Neuronal stem cell (in vitro differentiated cells): Measurements from ENCODE around the gene ARID4B.

ENCODE experiments used
- DNase-seq: peaks from one replicate; pipeline ENCODE4 v3.0.0-alpha.2; 2013; ENCODE audit warnings: low spot score
- H2AFZ ChIP-seq: one replicate; pipeline ENCODE4 v1.6.1; 2013; ENCODE audit warnings: mild to moderate bottlenecking, low read length, inconsistent platforms
- H2AK5ac ChIP-seq: 2 replicates; pipeline ENCODE4 v1.6.1; 2013; ENCODE audit warnings: low read depth, mild to moderate bottlenecking, inconsistent platforms, low read length, moderate library complexity, mixed read lengths
- H2BK120ac ChIP-seq: 2 replicates; pipeline ENCODE4 v1.6.1; 2013; ENCODE audit warnings: low read depth, mild to moderate bottlenecking, inconsistent platforms, low read length, moderate library complexity, mixed read lengths
- H2BK12ac ChIP-seq: one replicate; pipeline ENCODE4 v1.6.1; 2013; ENCODE audit warnings: low read length, inconsistent platforms
- H2BK15ac ChIP-seq: 2 replicates; pipeline ENCODE4 v1.6.1; 2013; ENCODE audit warnings: mild to moderate bottlenecking, low read length, inconsistent platforms, mixed read lengths
- H2BK5ac ChIP-seq: one replicate; pipeline ENCODE4 v1.6.1; 2013; ENCODE audit warnings: inconsistent platforms, mild to moderate bottlenecking, low read length, moderate library complexity
- H3K14ac ChIP-seq: one replicate; pipeline ENCODE4 v1.6.1; 2013; ENCODE audit warnings: low read length, inconsistent platforms
- H3K18ac ChIP-seq: 2 replicates; pipeline ENCODE4 v1.6.1; 2013; ENCODE audit warnings: low read length, inconsistent platforms
- H3K23ac ChIP-seq: 2 replicates; pipeline ENCODE4 v1.6.1; 2013; ENCODE audit warnings: low read depth, mild to moderate bottlenecking, mixed read lengths, low read length, inconsistent platforms; ENCODE audit not compliant: poor library complexity
- H3K27ac ChIP-seq: replicated peaks from 3 replicates; pipeline ENCODE4 v1.5.1; 2013; ENCODE audit warnings: low read length, inconsistent platforms
- H3K27me3 ChIP-seq, 3 experiments: 2 replicates each; pipeline ENCODE4 v1.6.1; 2013; ENCODE audit warnings: low read length in 3 of 3, mild to moderate bottlenecking in 2 of 3, inconsistent platforms in 1 of 3, low read depth in 1 of 3, mixed read lengths in 1 of 3, moderate library complexity in 1 of 3; ENCODE audit not compliant: control insufficient read depth in 3 of 3, insufficient read depth in 3 of 3
- H3K36me3 ChIP-seq, 2 donors: replicated peaks in 1 of 2; 2 replicates each; pipeline ENCODE4 v1.6.1; 2013; ENCODE audit warnings: low read length in 2 of 2; ENCODE audit not compliant: control insufficient read depth in 2 of 2, insufficient read depth in 2 of 2
- H3K4ac ChIP-seq: 2 replicates; pipeline ENCODE4 v1.6.1; 2013; ENCODE audit warnings: inconsistent platforms, mild to moderate bottlenecking, low read length, moderate library complexity
- H3K4me1 ChIP-seq, 2 donors: 1 replicate in 1 of 2; 2 replicates in 1 of 2; pipeline ENCODE4 v1.6.1; 2013; ENCODE audit warnings: low read length in 2 of 2, low read depth in 1 of 2; ENCODE audit not compliant: control insufficient read depth in 2 of 2, insufficient read depth in 1 of 2
- H3K4me2 ChIP-seq: one replicate; pipeline ENCODE4 v1.6.1; 2013; ENCODE audit warnings: mild to moderate bottlenecking, low read length, inconsistent platforms; ENCODE audit not compliant: insufficient read depth, poor library complexity, severe bottlenecking
- H3K4me3 ChIP-seq, 2 donors: 2 replicates each; pipeline ENCODE4 v1.5.1; 2013; ENCODE audit warnings: low read length in 2 of 2, mild to moderate bottlenecking in 2 of 2, inconsistent platforms in 1 of 2, moderate library complexity in 1 of 2
- H3K79me1 ChIP-seq: one replicate; pipeline ENCODE4 v1.6.1; 2013; ENCODE audit warnings: low read depth, mild to moderate bottlenecking, inconsistent platforms, low read length, moderate library complexity
- H3K9ac ChIP-seq: one replicate; pipeline ENCODE4 v1.6.1; 2013; ENCODE audit warnings: mild to moderate bottlenecking, low read depth, low read length, inconsistent platforms; ENCODE audit not compliant: poor library complexity
- H3K9me3 ChIP-seq, 2 donors: replicated peaks in 1 of 2; 2 replicates each; pipeline versions ENCODE3 to v1.6.1; 2013; ENCODE audit warnings: low read length in 2 of 2, mild to moderate bottlenecking in 2 of 2, inconsistent platforms in 1 of 2, low read depth in 1 of 2, mixed read lengths in 1 of 2, moderate library complexity in 1 of 2; ENCODE audit not compliant: control insufficient read depth in 2 of 2, insufficient read depth in 1 of 2
- H4K8ac ChIP-seq: one replicate; pipeline ENCODE4 v1.6.1; 2013; ENCODE audit warnings: low read depth, mild to moderate bottlenecking, inconsistent platforms, low read length, moderate library complexity
- H4K91ac ChIP-seq: one replicate; pipeline ENCODE4 v1.6.1; 2013; ENCODE audit warnings: low read length, low read depth, mild to moderate bottlenecking, inconsistent platforms; ENCODE audit not compliant: poor library complexity
- WGBS, 2 donors: extraction: QIAGEN DNeasy Blood & Tissue Kit; methylation state at CpG; one replicate each; pipeline ENCODE4 v1.1.7; 2013; ENCODE audit warnings: missing lambda C conversion rate in 2 of 2, mixed read lengths in 1 of 2; ENCODE audit not compliant: insufficient read length in 2 of 2, insufficient replicate concordance in 1 of 2; ENCODE audit errors: extremely low coverage in 2 of 2; 5-methylcytosine and 5-hydroxymethylcytosine counted together

Gene ARID4B

DNA sequence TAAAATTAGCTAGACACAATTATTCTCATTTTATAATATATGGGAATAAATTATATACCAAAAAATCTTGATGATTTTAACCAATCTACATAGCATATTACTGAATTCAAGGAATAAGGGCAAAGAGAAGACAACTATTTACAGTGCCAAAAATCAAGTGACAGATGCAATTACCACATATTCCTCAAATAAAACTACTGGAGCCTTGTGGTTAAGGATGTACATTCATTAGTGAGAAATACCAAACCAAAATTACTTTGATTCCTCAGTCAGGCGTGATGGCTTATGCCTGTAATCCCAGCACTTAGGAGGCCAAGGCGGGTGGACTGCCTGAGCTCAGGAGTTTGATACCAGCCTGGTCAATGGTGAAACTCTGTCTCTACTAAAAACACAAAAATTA, 98.1 kb downstream of the ARID4B start:
- no peak overlapping the region for H3K4me2 ChIP-seq
- H2BK120ac ChIP-seq: no peak overlapping the region
- H4K91ac ChIP-seq: no peak overlapping the region
- H3K27me3 ChIP-seq: no peaks in the 10 kb centered on the region
- H2BK15ac ChIP-seq: no peak overlapping the region
- WGBS, 2 donors: no CpG with 5 or more reads among the region's 2 CpGs
- H3K4ac ChIP-seq: no peak overlapping the region
- H2AFZ ChIP-seq: no peak overlapping the region
- H3K9ac ChIP-seq: no peak overlapping the region
- H3K36me3 ChIP-seq: peaks cover 9 to 92% of the 10 kb centered on the region in 2 donors
- H3K23ac ChIP-seq: no peak overlapping the region
- H4K8ac ChIP-seq: no peak overlapping the region
- no peak overlapping the region for H2BK5ac ChIP-seq
- DNase-seq: no peak
- H2BK12ac ChIP-seq: no peak overlapping the region
- no peak overlapping the region for H3K14ac ChIP-seq
- no peaks in the 10 kb centered on the region for H3K9me3 ChIP-seq
- no peak overlapping the region for H3K27ac ChIP-seq
- no peak overlapping the region for H3K18ac ChIP-seq
- no peaks in the 10 kb centered on the region for H3K4me1 ChIP-seq
- no peak overlapping the region for H2AK5ac ChIP-seq
- no peak overlapping the region for H3K4me3 ChIP-seq
- no peaks in the 10 kb centered on the region for H3K79me1 ChIP-seq

- H3K27ac ChIP-seq: no peak overlapping the region
- no CpG with 5 or more reads among the region's 1 CpG for WGBS, 2 donors
- no peak overlapping the region for H4K91ac ChIP-seq
- no peak overlapping the region for H3K4ac ChIP-seq
- DNase-seq: no peak
- no peak overlapping the region for H3K14ac ChIP-seq
- no peak overlapping the region for H3K9ac ChIP-seq
- no peaks in the 10 kb centered on the region for H3K4me1 ChIP-seq
- H3K4me2 ChIP-seq: no peak overlapping the region
- no peak overlapping the region for H3K23ac ChIP-seq
- no peak overlapping the region for H4K8ac ChIP-seq
- H2BK5ac ChIP-seq: no peak overlapping the region
- H3K36me3 ChIP-seq: peaks cover 14 to 92% of the 10 kb centered on the region in 2 donors
- H2BK120ac ChIP-seq: no peak overlapping the region
- no peak overlapping the region for H2BK12ac ChIP-seq
- H3K27me3 ChIP-seq: no peaks in the 10 kb centered on the region
- no peak overlapping the region for H3K4me3 ChIP-seq
- no peaks in the 10 kb centered on the region for H3K79me1 ChIP-seq
- no peak overlapping the region for H2AK5ac ChIP-seq
- H3K9me3 ChIP-seq: no peaks in the 10 kb centered on the region
- H2BK15ac ChIP-seq: no peak overlapping the region
- H3K18ac ChIP-seq: no peak overlapping the region
- no peak overlapping the region for H2AFZ ChIP-seq
Measured at GRCh38 chr1:235227414-235227813, 100.6 kb downstream of the ARID4B start.

- Histone ChIP-seq H3K4ac (no peak overlapping the region), H3K14ac (no peak overlapping the region), H3K4me3 (no peak overlapping the region), H4K8ac (no peak overlapping the region), H3K18ac (no peak overlapping the region), H3K9me3 (no peaks in the 10 kb centered on the region), H3K23ac (no peak overlapping the region), H2BK120ac (no peak overlapping the region), H2AFZ (no peak overlapping the region), H3K27me3 (no peaks in the 10 kb centered on the region), H3K4me1 (no peaks in the 10 kb centered on the region), H3K36me3 (peaks cover 14 to 94% of the 10 kb centered on the region in 2 donors), H3K79me1 (no peaks in the 10 kb centered on the region), H2AK5ac (no peak overlapping the region), H2BK12ac (no peak overlapping the region), H2BK15ac (no peak overlapping the region), H4K91ac (no peak overlapping the region), H3K27ac (no peak overlapping the region), H3K9ac (no peak overlapping the region), H3K4me2 (no peak overlapping the region), H2BK5ac (no peak overlapping the region)
- no peak for DNase-seq
- no CpG with 5 or more reads among the region's 1 CpG for WGBS, 2 donors
Measured at GRCh38 chr1:235226933-235227332, 101.0 kb downstream of the ARID4B start.

DNA sequence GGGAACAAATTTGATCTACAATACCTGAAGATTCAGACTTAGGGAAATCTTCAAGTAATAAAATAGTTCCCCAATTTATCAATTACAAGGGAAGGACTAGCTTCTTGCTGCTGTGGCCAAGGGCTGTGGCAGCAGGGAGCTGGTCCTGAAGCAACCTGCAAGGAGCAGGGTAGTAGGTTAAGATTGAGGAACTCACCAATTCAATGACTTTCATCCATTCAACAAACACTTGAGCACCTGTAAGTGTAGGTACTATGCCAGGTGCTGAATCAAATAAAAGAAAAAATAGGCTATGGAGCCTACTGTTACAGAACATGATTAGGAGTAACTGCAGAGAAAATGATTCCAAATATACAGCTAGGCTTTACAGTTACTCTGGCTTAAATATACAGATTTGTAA, 102.7 kb downstream of the ARID4B start:
- H3K23ac ChIP-seq: no peak overlapping the region
- H2BK15ac ChIP-seq: no peak overlapping the region
- peaks cover 14 to 96% of the 10 kb centered on the region in 2 donors for H3K36me3 ChIP-seq
- H3K4me2 ChIP-seq: no peak overlapping the region
- H3K9ac ChIP-seq: no peak overlapping the region
- no peak overlapping the region for H4K8ac ChIP-seq
- no peaks in the 10 kb centered on the region for H3K9me3 ChIP-seq
- H3K4me1 ChIP-seq: no peaks in the 10 kb centered on the region
- H3K79me1 ChIP-seq: no peaks in the 10 kb centered on the region
- H3K18ac ChIP-seq: no peak overlapping the region
- no peak overlapping the region for H2BK12ac ChIP-seq
- no peak overlapping the region for H2AK5ac ChIP-seq
- no peak overlapping the region for H2BK5ac ChIP-seq
- DNase-seq: no peak
- no peak overlapping the region for H4K91ac ChIP-seq
- H3K27ac ChIP-seq: no peak overlapping the region
- H3K4me3 ChIP-seq: no peak overlapping the region
- H3K14ac ChIP-seq: no peak overlapping the region
- no peaks in the 10 kb centered on the region for H3K27me3 ChIP-seq
- H3K4ac ChIP-seq: no peak overlapping the region
- no peak overlapping the region for H2BK120ac ChIP-seq
- H2AFZ ChIP-seq: no peak overlapping the region
